ENCODE measurements around the gene COPRS. TPM values are rescaled to one million over a fixed set of nuclear protein-coding genes. Genes with fewer than 3 reads are reported as not detected.

Gene COPRS
- total and polyA plus RNA-seq, 2 of the 4 experiments (the other 2 are of a cell fraction): 95.3 to 123 TPM

GRCh38 chr17:31835984-31836383 is 23.1 kb downstream of the COPRS start:
- in situ Hi-C loops (cut with MboI; ENCODE audit: low sequenced_read_pairs) (no loop called here), intact Hi-C loops (cut with micrococcal nuclease) (no loop called here), dilution Hi-C loops (cut with HindIII; ENCODE audit: low sequenced_read_pairs, unreplicated experiment) (no loop called here)
- Histone ChIP-seq H3K4me3 (ENCODE audit: insufficient read depth, low read depth, low read length) (no peak overlapping the region), H3K36me3 (ENCODE audit: control insufficient read depth, insufficient read depth, low read length) (no peaks in the 10 kb centered on the region), H3K4me2 (ENCODE audit: low read depth, low read length) (no peak overlapping the region), H3K9ac (ENCODE audit: low read depth, low read length) (no peak overlapping the region), H3K14ac (replicated peaks; ENCODE audit: low read depth, low read length) (no peak overlapping the region), H3K23ac (ENCODE audit: low read depth, low read length) (no peak overlapping the region), H2BK20ac (ENCODE audit: low read depth, low read length) (no peak overlapping the region), H3K27ac (ENCODE audit: insufficient read depth, low read length) (no peak overlapping the region), H2AK9ac (replicated peaks; ENCODE audit: low read depth, low read length, poor library complexity) (no peak overlapping the region), H2AFZ (replicated peaks; ENCODE audit: low read length, poor library complexity) (no peak overlapping the region), H4K5ac (ENCODE audit: low read depth, low read length) (no peak overlapping the region), H2BK120ac (ENCODE audit: low read depth, low read length) (no peak overlapping the region), H4K91ac (ENCODE audit: insufficient read depth, low read depth, low read length) (no peak overlapping the region), H3K4ac (ENCODE audit: low read depth, low read length) (no peak overlapping the region), H4K8ac (ENCODE audit: low read depth in 2 of 2, low read length in 2 of 2) (no peak overlapping the region), H3K79me1 (ENCODE audit: low read depth in 1 of 2, low read length in 2 of 2) (no peaks in the 10 kb centered on the region), H3K9me1 (ENCODE audit: insufficient read depth, low read length) (no peaks in the 10 kb centered on the region), H4K20me1 (ENCODE audit: insufficient read depth, low read length) (no peaks in the 10 kb centered on the region), H2AK5ac (ENCODE audit: low read depth, low read length) (no peak overlapping the region), H3K9me3 (ENCODE audit: control insufficient read depth, insufficient read depth, low read length) (no peaks in the 10 kb centered on the region), H3K56ac (ENCODE audit: extremely low read depth, insufficient read depth, low read length) (no peak overlapping the region), H2BK5ac (ENCODE audit: low read depth, low read length, poor library complexity, severe bottlenecking) (no peak overlapping the region), H3K4me1 (ENCODE audit: control insufficient read depth, insufficient read depth, low read length) (peaks cover 3% of the 10 kb centered on the region; the same call in 1 of the 2 replicates), H3K18ac (ENCODE audit: low read depth, low read length) (no peak overlapping the region), H2BK15ac (ENCODE audit: low read depth, low read length) (no peak overlapping the region), H3K27me3 (ENCODE audit: control insufficient read depth, insufficient read depth, low read length) (no peaks in the 10 kb centered on the region)
- TF ChIP-seq NFE2L2 (IDR thresholded peaks at IDR 0.05; ENCODE audit: low read depth, low read length) (no peak), BHLHE40 (IDR thresholded peaks at IDR 0.05; ENCODE audit: low read depth, low read length) (no peak), RAD21 (IDR thresholded peaks at IDR 0.05; ENCODE audit: low read length) (no peak), MAFK (IDR thresholded peaks at IDR 0.05; ENCODE audit: low read depth, low read length) (no peak), RFX5 (IDR thresholded peaks at IDR 0.05; ENCODE audit: low read depth, low read length) (no peak), MAZ (IDR thresholded peaks at IDR 0.05; ENCODE audit: borderline replicate concordance, low read depth, low read length) (no peak), RCOR1 (IDR thresholded peaks at IDR 0.05; ENCODE audit: insufficient replicate concordance, low read length) (no peak), SMC3 (IDR thresholded peaks at IDR 0.05; ENCODE audit: low read depth, low read length) (no peak), CTCF (conservative IDR thresholded peaks at IDR 0.05; ENCODE audit: low read depth, low read length) (no peak), CHD1 (IDR thresholded peaks at IDR 0.05; ENCODE audit: low read depth, low read length) (no peak), USF2 (IDR thresholded peaks at IDR 0.05; ENCODE audit: low read depth, low read length) (no peak), POLR2A (IDR thresholded peaks at IDR 0.05; ENCODE audit: low read depth, low read length) (no peak), FOS (IDR thresholded peaks at IDR 0.05; ENCODE audit: low read depth, low read length) (no peak), ELK1 (IDR thresholded peaks at IDR 0.05; ENCODE audit: borderline replicate concordance, low read depth, low read length) (no peak), CEBPB (IDR thresholded peaks at IDR 0.05; ENCODE audit: low read depth, low read length) (no peak), MXI1 (IDR thresholded peaks at IDR 0.05; ENCODE audit: borderline replicate concordance, low read depth, low read length) (no peak)
- WGBS, 2 experiments (ENCODE audit: extremely low coverage in 2 of 2, insufficient read length in 1 of 2): 100% methylated on average over 1 of the region's 4 CpGs; no CpG with 5 or more reads in 1 of the 2 experiments
- no peak for ATAC-seq (ENCODE audit: low read depth)
- POLR2A ChIA-PET (ENCODE audit: unreplicated experiment): no interaction called here
- BruUV-seq (replicated peaks): no TSS peak
- CTCF ChIA-PET: interaction anchor here (0.6 kb wide), 1 partner anchor 228 kb away, joined by 4 read pairs; no protein-coding TSS in a partner anchor
- no peak for DNase-seq
